ENCODE data around the gene SERPINA5. TPM values are rescaled to one million over a fixed set of nuclear protein-coding genes. Genes with fewer than 3 reads are reported as not detected.

SERPINA5 gene
- total and polyA plus RNA-seq, 2 donors (not counting 1 experiment from before 2014, with no cell fraction given): not detected

GRCh38 chr14:94578712-94579111, 2.5 kb upstream of the SERPINA5 start:
- no peak for DNase-seq (ENCODE audit: low read depth in 2 of 2)
- TF ChIP-seq CTCF (conservative IDR thresholded peaks at IDR 0.05 in 1 of 2, IDR thresholded peaks at IDR 0.05 in 1 of 2; ENCODE audit: low read depth in 1 of 2, low read length in 2 of 2) (no peak), EZH2 (IDR thresholded peaks at IDR 0.05; ENCODE audit: low read length, missing control alignments) (no peak)
- Histone ChIP-seq H3K4me1 (ENCODE audit: control insufficient read depth, extremely low read depth, insufficient read depth, low read length) (no peaks in the 10 kb centered on the region), H3K9me3 (ENCODE audit: control insufficient read depth, insufficient read depth, low read depth, low read length) (no peaks in the 10 kb centered on the region), H3K27ac (ENCODE audit: insufficient read depth, low read length) (no peak overlapping the region), H3K27me3 (ENCODE audit: control insufficient read depth, insufficient read depth, low read length) (no peaks in the 10 kb centered on the region), H3K4me2 (ENCODE audit: extremely low read depth, insufficient read depth, low read length) (no peak overlapping the region), H3K79me2 (ENCODE audit: control insufficient read depth, insufficient read depth, low read length) (no peaks in the 10 kb centered on the region), H2AFZ (ENCODE audit: low read length) (no peak overlapping the region), H4K20me1 (ENCODE audit: control insufficient read depth, extremely low read depth, insufficient read depth, low read length) (no peaks in the 10 kb centered on the region), H3K4me3 (replicated peaks in 1 of 4; ENCODE audit: control extremely low read depth in 1 of 4, insufficient read depth in 1 of 4, low read depth in 3 of 4, low read length in 4 of 4) (no peak overlapping the region), H3K36me3 (ENCODE audit: control insufficient read depth, insufficient read depth, low read length) (no peaks in the 10 kb centered on the region), H3K9ac (ENCODE audit: insufficient read depth, low read length) (no peak overlapping the region)

- no peak overlapping the region for H3K4me2 ChIP-seq (ENCODE audit: extremely low read depth, insufficient read depth, low read length)
- no peak for DNase-seq (ENCODE audit: low read depth in 2 of 2)
- TF ChIP-seq EZH2 (IDR thresholded peaks at IDR 0.05; ENCODE audit: low read length, missing control alignments): no peak
- no peak for TF ChIP-seq CTCF (conservative IDR thresholded peaks at IDR 0.05 in 1 of 2, IDR thresholded peaks at IDR 0.05 in 1 of 2; ENCODE audit: low read depth in 1 of 2, low read length in 2 of 2)
- H3K4me3 ChIP-seq (replicated peaks in 1 of 4; ENCODE audit: control extremely low read depth in 1 of 4, insufficient read depth in 1 of 4, low read depth in 3 of 4, low read length in 4 of 4): no peak overlapping the region
- no peak overlapping the region for H3K27ac ChIP-seq (ENCODE audit: insufficient read depth, low read length)
- no peak overlapping the region for H3K9ac ChIP-seq (ENCODE audit: insufficient read depth, low read length)
- H3K27me3 ChIP-seq (ENCODE audit: control insufficient read depth, insufficient read depth, low read length): no peaks in the 10 kb centered on the region
- H2AFZ ChIP-seq (ENCODE audit: low read length): no peak overlapping the region
- H3K36me3 ChIP-seq (ENCODE audit: control insufficient read depth, insufficient read depth, low read length): no peaks in the 10 kb centered on the region
- no peaks in the 10 kb centered on the region for H3K4me1 ChIP-seq (ENCODE audit: control insufficient read depth, extremely low read depth, insufficient read depth, low read length)
- H3K79me2 ChIP-seq (ENCODE audit: control insufficient read depth, insufficient read depth, low read length): no peaks in the 10 kb centered on the region
- H3K9me3 ChIP-seq (ENCODE audit: control insufficient read depth, insufficient read depth, low read depth, low read length): no peaks in the 10 kb centered on the region
- H4K20me1 ChIP-seq (ENCODE audit: control insufficient read depth, extremely low read depth, insufficient read depth, low read length): no peaks in the 10 kb centered on the region
These were observed 1.0 kb downstream of the SERPINA5 start for GRCh38 chr14:94582199-94582750.

- no peaks in the 10 kb centered on the region for H3K4me1 ChIP-seq (ENCODE audit: control insufficient read depth, extremely low read depth, insufficient read depth, low read length)
- H2AFZ ChIP-seq (ENCODE audit: low read length): no peak overlapping the region
- H3K4me3 ChIP-seq (replicated peaks in 1 of 4; ENCODE audit: control extremely low read depth in 1 of 4, insufficient read depth in 1 of 4, low read depth in 3 of 4, low read length in 4 of 4): no peak overlapping the region
- H3K27me3 ChIP-seq (ENCODE audit: control insufficient read depth, insufficient read depth, low read length): no peaks in the 10 kb centered on the region
- H3K4me2 ChIP-seq (ENCODE audit: extremely low read depth, insufficient read depth, low read length): no peak overlapping the region
- H4K20me1 ChIP-seq (ENCODE audit: control insufficient read depth, extremely low read depth, insufficient read depth, low read length): no peaks in the 10 kb centered on the region
- no peaks in the 10 kb centered on the region for H3K36me3 ChIP-seq (ENCODE audit: control insufficient read depth, insufficient read depth, low read length)
- no peak for DNase-seq (ENCODE audit: low read depth in 2 of 2)
- H3K79me2 ChIP-seq (ENCODE audit: control insufficient read depth, insufficient read depth, low read length): no peaks in the 10 kb centered on the region
- H3K9ac ChIP-seq (ENCODE audit: insufficient read depth, low read length): no peak overlapping the region
- no peak overlapping the region for H3K27ac ChIP-seq (ENCODE audit: insufficient read depth, low read length)
- H3K9me3 ChIP-seq (ENCODE audit: control insufficient read depth, insufficient read depth, low read depth, low read length): no peaks in the 10 kb centered on the region
- TF ChIP-seq EZH2 (IDR thresholded peaks at IDR 0.05; ENCODE audit: low read length, missing control alignments) (no peak), CTCF (conservative IDR thresholded peaks at IDR 0.05 in 1 of 2, IDR thresholded peaks at IDR 0.05 in 1 of 2; ENCODE audit: low read depth in 1 of 2, low read length in 2 of 2) (no peak)
These were observed 1.6 kb downstream of the SERPINA5 start for GRCh38 chr14:94582851-94583250.

Measured in fibroblast of lung (primary cell).